GM18951 (cell line): ENCODE results near the gene SF3B6.
"Not testable (repeated sequence)": the region's sequence is repeated elsewhere in the genome, so short reads cannot be mapped to it uniquely, and the experiment has no call there.

Experiments
- POLR2A ChIP-seq: IDR thresholded peaks from 4 replicates; pipeline ENCODE4 v1.6.1; 2011; ENCODE audit warnings: mild to moderate bottlenecking; ENCODE audit not compliant: insufficient read length, insufficient read depth; ENCODE audit errors: extremely low read depth
- in situ Hi-C: fragments of 300-500 bp; cut with MboI; formaldehyde crosslinking; loops from one replicate; pipeline ENCODE4 v1.12.0; 2022; ENCODE audit warnings: low sequenced_read_pairs, mixed read lengths, inconsistent platforms; ENCODE audit not compliant: unreplicated experiment

SF3B6 gene

DNA sequence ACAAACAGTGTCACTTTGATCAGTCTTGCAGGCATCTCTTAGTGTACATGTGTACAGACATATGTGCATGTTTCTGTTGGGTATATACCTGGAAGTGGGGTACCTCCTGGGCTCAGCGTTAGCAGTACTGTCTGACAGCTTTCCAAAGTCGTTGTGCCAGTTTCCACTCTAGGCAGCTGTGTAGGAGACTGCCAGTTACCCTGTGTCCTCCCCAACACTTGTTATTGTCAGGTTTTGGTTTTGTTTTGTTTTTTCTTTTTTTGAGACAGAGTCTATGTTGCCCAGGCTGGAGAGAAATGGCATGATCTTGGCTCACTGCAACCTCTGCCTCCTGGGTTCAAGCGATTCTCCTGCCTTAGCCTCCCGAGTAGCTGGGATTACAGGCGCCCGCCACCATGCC lies 20.4 kb downstream of the SF3B6 start:
- in situ Hi-C loops: no loop called here
- no peak for TF ChIP-seq POLR2A

- no peak for TF ChIP-seq POLR2A
- in situ Hi-C loops: no loop called here
Observed at GRCh38 chr2:24054366-24055010, 21.6 kb downstream of the SF3B6 start.

- in situ Hi-C loops: no loop called here
- TF ChIP-seq POLR2A: no peak
Observed at GRCh38 chr2:24052951-24053350, 23.2 kb downstream of the SF3B6 start.

DNA sequence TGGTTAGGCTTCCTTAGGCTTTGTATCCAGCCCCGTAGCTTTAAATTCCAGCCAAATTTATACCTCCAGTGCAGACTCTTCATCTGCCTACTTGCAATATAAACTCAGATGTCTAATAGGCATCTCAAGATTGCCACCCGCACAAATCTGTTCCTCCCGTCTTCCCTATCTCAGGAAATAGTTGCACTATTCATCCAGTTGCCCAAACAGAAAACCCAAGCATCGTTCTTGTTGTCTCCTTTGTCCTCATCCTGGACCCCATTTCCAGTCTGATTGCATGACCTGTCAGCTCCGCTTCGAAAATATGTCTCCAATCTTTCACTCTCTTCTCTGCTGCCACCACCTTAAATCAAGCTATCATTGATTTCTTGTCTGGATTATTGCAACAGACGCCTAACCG lies 24.3 kb downstream of the SF3B6 start:
- no peak for TF ChIP-seq POLR2A
- in situ Hi-C loops: no loop called here

DNA sequence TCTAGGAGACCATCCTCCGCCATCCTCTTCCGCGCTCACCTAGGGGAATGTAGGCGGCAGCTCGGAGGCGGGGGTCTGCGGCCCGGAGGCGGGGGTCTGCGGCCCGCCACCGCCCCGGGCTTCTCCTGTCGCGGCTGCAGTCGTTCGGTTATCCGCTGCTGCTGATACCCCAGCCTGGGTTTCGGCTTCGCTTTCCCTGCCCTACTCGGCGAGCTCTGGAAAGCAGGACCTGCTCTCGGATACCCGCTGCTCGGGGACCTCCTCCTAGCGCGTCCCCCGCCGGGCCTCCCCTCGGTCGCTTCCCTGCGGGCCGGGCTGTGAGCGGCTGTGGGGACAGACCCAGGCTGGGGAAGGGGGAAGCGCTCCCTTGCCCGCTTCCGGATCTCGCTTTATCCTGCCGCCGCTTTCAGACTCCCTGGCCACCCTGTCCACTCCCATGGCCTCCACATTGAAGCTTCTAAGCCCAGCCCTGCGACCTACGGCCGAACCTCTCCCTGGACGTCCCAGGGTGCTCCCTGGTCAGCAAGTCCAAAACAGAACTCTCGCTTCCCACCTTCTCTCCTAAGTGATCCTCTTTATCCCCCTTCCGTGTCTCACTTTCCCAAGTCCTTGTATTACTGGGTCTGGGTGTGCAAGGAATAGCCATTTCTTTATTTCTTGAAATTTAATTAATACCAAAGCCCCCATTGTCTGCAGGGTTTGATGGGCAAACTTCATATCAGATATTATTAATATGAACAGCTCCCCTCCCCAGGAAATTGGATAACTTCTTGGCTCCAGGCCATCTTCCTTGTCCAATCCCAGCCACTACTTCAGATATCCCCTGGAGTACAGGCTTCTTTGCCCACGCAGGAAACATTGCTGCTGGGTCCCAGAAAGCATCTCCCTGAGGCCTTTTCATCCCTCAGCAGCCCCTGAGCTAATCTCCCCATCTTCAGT lies 25.8 kb downstream of the SF3B6 start:
- TF ChIP-seq POLR2A: no peak
- in situ Hi-C loops: no loop called here

- TF ChIP-seq POLR2A: no peak
- in situ Hi-C loops: no loop called here
Observed at GRCh38 chr2:24049485-24050021, 26.6 kb downstream of the SF3B6 start, which contains the start of gene FKBP1B. Gene FKBP1B (plus strand): TSS chr2:24049741. CDS start chr2:24049850, 109 bp downstream.

GRCh38 chr2:24048769-24049484 lies 27.2 kb downstream of the SF3B6 start:
- in situ Hi-C loops: no loop called here
- no peak for TF ChIP-seq POLR2A

- in situ Hi-C loops: no loop called here
- no peak for TF ChIP-seq POLR2A
Observed at GRCh38 chr2:24047703-24048033, 28.5 kb downstream of the SF3B6 start.

DNA sequence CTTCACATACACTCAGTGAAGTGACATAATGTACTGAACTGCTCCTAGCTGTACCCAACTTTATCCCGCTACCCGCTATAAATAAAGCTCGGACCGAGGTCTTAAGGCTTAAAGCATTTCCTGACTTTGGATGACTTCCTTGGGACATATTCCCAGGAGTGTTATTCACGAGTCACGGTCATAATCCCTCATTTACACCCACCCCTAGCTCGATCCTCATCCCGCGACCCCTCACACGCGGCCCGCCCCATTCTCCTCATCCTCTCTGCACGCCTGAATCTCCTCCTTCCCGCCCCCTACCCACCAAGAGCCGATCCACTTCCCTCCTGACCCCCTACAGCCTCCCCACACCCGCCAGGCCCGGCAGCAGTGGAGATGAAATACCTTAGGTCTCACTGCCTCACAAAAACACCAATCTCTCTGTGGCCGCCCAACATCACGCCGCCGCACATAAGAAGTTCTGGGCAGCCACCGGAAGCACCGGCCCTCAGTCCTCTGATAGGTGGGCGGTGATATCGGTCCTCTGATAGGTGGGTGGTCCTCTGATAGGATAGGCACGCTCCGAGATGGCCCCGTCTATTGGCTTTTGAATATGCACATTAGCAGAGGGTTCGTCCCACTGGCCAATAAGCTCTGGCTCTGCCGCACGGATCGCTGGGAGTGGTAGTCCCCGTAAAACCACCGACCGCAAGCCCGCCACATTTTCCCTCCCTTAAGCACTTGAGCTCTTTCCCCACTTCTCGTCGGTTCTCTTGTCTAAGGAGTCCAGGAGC lies 29.0 kb downstream of the SF3B6 start, which contains the start of gene WDCP:
Gene WDCP (minus strand): TSS at position 462 of the 773 bp plus-strand sequence. CDS start 7,897 bp downstream, outside the sequence.
- TF ChIP-seq POLR2A: peak; percentile 88
- in situ Hi-C loops: no loop called here

DNA sequence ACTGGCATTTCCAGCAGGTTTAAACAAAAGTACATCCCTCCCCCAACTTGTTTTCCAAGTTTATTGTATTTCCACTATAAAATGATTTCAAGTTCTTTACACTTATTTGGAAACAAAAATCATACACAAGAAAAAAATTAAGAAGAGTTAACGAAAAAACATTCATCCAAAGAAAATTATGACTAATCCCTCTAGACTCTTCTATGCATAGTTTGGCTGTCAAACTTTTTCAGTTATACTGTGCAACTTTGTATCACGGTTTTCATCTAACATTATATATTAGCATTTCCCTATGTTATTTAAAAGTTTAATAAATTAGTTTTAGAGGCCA lies 29.6 kb downstream of the SF3B6 start:
- in situ Hi-C loops: no loop called here
- no peak for TF ChIP-seq POLR2A

GRCh38 chr2:24045511-24046508 lies 30.3 kb downstream of the SF3B6 start:
- no peak for TF ChIP-seq POLR2A
- in situ Hi-C loops: no loop called here

- in situ Hi-C loops: not testable (repeated sequence)
Observed at GRCh38 chr2:24043133-24043532, 33.0 kb downstream of the SF3B6 start.
